MM.1S (cell line): ENCODE data around the gene RNF150.

Experiments
- DNase-seq: peaks from one replicate; pipeline ENCODE4 v3.0.0-alpha.2; 2015
- H2AFZ ChIP-seq: fragments of 300-600 bp; sonication (generic); 2 replicates; pipeline ENCODE4 v1.6.0; 2016; ENCODE audit warnings: antibody characterized with exemption, low read length
- H3F3A ChIP-seq: fragments of 300-600 bp; sonication (generic); 2 replicates; pipeline ENCODE4 v1.6.1; 2016; ENCODE audit warnings: mild to moderate bottlenecking, antibody characterized with exemption, low read length, moderate library complexity, mixed read lengths; ENCODE audit not compliant: insufficient read depth
- H3K27ac ChIP-seq: fragments of 300-600 bp; sonication (generic); 2 replicates; pipeline ENCODE4 v1.5.1; 2016; ENCODE audit warnings: mild to moderate bottlenecking, low read length
- H3K27me3 ChIP-seq: fragments of 300-600 bp; sonication (generic); replicated peaks from 2 replicates; pipeline ENCODE4 v1.6.0; 2016; ENCODE audit warnings: low read length; ENCODE audit not compliant: insufficient read depth
- H3K36me3 ChIP-seq: fragments of 300-600 bp; sonication (generic); replicated peaks from 2 replicates; pipeline ENCODE4 v1.6.1; 2016; ENCODE audit warnings: mild to moderate bottlenecking, low read length, mixed read lengths; ENCODE audit not compliant: insufficient read depth
- H3K4me1 ChIP-seq: fragments of 300-600 bp; sonication (generic); 2 replicates; pipeline ENCODE4 v1.6.1; 2016; ENCODE audit warnings: low read length, mixed read lengths
- H3K4me2 ChIP-seq: fragments of 300-600 bp; sonication (generic); 2 replicates; pipeline ENCODE4 v1.6.0; 2016; ENCODE audit warnings: low read depth, low read length
- H3K4me3 ChIP-seq: fragments of 300-600 bp; sonication (generic); 2 replicates; pipeline ENCODE4 v1.5.1; 2016; ENCODE audit warnings: low read length, mixed read lengths
- H3K79me2 ChIP-seq: fragments of 300-600 bp; sonication (generic); 2 replicates; pipeline ENCODE4 v1.6.1; 2016; ENCODE audit warnings: mixed run types, low read length, mixed read lengths
- H3K9ac ChIP-seq: fragments of 300-600 bp; sonication (generic); 2 replicates; pipeline ENCODE4 v1.6.1; 2016; ENCODE audit warnings: low read length, mixed read lengths
- H3K9me2 ChIP-seq: fragments of 300-600 bp; sonication (generic); replicated peaks from 2 replicates; pipeline ENCODE4 v1.6.1; 2016; ENCODE audit warnings: mild to moderate bottlenecking, low read length, mixed read lengths; ENCODE audit not compliant: insufficient read depth
- H3K9me3 ChIP-seq: fragments of 300-600 bp; sonication (generic); replicated peaks from 2 replicates; pipeline ENCODE4 v1.6.1; 2016; ENCODE audit warnings: mild to moderate bottlenecking, low read length, mixed read lengths; ENCODE audit not compliant: insufficient read depth
- H4K20me1 ChIP-seq: fragments of 300-600 bp; sonication (generic); 2 replicates; pipeline ENCODE4 v1.6.1; 2016; ENCODE audit warnings: mild to moderate bottlenecking, low read length, moderate library complexity, mixed read lengths; ENCODE audit not compliant: insufficient read depth
- EZH2 ChIP-seq: fragments of 300-600 bp; sonication (generic); optimal IDR thresholded peaks from 2 replicates; pipeline ENCODE3; 2017; ENCODE audit warnings: low read depth, mild to moderate bottlenecking, antibody characterized with exemption, low read length, mixed read lengths
- EZH2phosphoT487 ChIP-seq: fragments of 300-600 bp; sonication (generic); IDR thresholded peaks from 2 replicates; pipeline ENCODE4 v1.6.1; 2018; ENCODE audit warnings: antibody characterized with exemption, low read length
- TF ChIP-seq, protein P1 (sequence below): fragments of 300-600 bp; sonication (generic); IDR thresholded peaks from 2 replicates; pipeline ENCODE4 v1.5.1; 2016; ENCODE audit warnings: antibody characterized with exemption, low read length, mixed read lengths

Gene RNF150

DNA sequence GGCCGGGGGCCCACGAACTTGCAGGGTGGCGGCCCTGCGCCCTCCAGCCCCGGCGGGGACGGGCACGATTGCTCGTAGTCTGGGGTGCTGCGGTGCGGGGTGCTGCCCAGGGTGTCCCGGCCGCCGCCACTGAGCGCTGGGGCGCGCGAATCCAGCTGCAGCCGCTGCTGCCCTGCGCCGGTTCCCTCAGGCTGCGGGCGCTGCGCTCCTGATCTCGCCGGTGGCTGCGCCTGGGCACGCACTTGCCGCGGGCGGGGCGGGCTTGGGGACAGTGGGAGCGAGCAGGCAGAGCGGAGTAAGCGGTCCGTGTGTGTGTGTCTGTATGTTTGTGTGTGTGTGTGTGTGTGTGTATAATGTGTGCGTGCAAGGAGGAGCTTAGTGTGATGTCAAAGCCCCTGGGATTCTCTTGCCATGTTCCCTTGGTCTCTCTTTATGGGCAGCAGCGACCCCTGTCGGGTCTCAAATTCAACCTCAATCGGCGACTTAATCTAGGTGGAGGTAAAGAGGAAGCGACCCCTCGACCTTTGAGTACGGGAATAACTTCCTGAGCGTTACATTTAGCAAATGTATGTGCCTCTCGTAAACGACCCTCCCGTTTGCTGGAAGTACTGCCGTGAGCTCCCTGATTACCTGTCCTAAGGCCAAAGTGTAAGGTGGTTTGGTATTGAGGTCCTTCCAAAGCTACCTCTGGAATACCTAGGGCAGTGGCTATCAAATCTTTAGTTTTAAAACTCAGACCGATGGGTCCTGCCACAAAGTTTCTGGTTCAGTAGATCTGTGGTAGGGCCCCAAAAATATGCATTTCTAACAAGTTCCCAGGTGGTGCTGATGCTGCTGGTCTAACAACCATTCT lies at the start of gene RNF150:
Gene RNF150 (minus strand): TSS at position 324 of the 853 bp plus-strand sequence.
- Histone ChIP-seq H3K4me2 (peak within 1 kb of the TSS; percentile 91), H3K4me3 (peak within 1 kb of the TSS; percentile 82), H3K36me3 (no peaks in the 10 kb centered on the region), H3F3A (no peaks in the 10 kb centered on the region), H4K20me1 (no peaks in the 10 kb centered on the region), H3K9me3 (no peaks in the 10 kb centered on the region), H3K79me2 (no peaks in the 10 kb centered on the region), H3K9me2 (no peaks in the 10 kb centered on the region), H3K27me3 (no peaks in the 10 kb centered on the region), H2AFZ (peak within 1 kb of the TSS; percentile 69), H3K4me1 (no peaks in the 10 kb centered on the region), H3K27ac (no peak within 1 kb of the TSS), H3K9ac (peak within 1 kb of the TSS; percentile 49)
- TF ChIP-seq EZH2phosphoT487: no peak
- TF ChIP-seq EZH2: no peak
- TF ChIP-seq, protein P1, sequence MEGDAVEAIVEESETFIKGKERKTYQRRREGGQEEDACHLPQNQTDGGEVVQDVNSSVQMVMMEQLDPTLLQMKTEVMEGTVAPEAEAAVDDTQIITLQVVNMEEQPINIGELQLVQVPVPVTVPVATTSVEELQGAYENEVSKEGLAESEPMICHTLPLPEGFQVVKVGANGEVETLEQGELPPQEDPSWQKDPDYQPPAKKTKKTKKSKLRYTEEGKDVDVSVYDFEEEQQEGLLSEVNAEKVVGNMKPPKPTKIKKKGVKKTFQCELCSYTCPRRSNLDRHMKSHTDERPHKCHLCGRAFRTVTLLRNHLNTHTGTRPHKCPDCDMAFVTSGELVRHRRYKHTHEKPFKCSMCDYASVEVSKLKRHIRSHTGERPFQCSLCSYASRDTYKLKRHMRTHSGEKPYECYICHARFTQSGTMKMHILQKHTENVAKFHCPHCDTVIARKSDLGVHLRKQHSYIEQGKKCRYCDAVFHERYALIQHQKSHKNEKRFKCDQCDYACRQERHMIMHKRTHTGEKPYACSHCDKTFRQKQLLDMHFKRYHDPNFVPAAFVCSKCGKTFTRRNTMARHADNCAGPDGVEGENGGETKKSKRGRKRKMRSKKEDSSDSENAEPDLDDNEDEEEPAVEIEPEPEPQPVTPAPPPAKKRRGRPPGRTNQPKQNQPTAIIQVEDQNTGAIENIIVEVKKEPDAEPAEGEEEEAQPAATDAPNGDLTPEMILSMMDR: peak; percentile 70
- DNase-seq: peak; percentile 73

DNA sequence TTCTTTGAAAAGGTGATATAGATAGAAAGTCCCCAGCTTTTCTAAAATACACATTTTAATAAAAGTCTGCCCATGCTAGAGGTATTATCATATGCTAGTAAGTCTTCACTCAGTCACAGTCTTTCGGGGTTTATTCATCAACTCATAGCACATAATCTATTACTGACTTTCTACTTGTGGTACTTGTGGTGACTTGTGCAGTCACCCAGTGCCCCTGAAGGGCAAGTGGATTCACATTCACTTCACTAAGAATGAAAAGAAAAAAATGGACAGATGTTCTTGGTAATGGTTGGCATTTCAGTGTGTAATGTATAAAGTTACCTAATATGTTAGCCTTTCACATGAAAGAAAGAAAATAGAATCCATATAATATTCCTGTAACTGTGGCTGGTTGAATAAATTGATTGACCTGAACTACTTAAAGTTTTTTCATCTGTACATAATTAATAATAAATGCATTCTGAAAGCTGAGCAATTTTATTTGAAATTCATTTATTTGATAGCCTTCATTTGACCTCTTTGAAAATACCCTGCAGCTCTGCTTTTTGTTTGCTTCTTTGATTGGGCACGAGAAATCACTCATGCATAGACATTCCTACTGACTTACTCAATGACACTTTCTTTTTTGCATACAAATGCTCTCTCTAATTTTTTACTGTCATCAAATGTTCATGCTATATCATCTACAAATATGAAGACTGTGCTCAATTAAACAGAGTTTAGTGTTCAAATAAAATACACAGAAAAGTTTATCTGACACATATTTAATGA lies 47.9 kb upstream of the RNF150 start:
- Histone ChIP-seq H4K20me1 (no peaks in the 10 kb centered on the region), H3K9me3 (no peaks in the 10 kb centered on the region), H2AFZ (no peak overlapping the region), H3K4me2 (no peak overlapping the region), H3K9me2 (no peaks in the 10 kb centered on the region), H3K4me1 (no peaks in the 10 kb centered on the region), H3K27ac (no peak overlapping the region), H3K4me3 (no peak overlapping the region), H3K27me3 (no peaks in the 10 kb centered on the region), H3F3A (no peaks in the 10 kb centered on the region), H3K79me2 (no peaks in the 10 kb centered on the region), H3K9ac (no peak overlapping the region), H3K36me3 (no peaks in the 10 kb centered on the region)
- TF ChIP-seq EZH2: no peak
- TF ChIP-seq, protein P1: no peak
- no peak for TF ChIP-seq EZH2phosphoT487
- DNase-seq: no peak

DNA sequence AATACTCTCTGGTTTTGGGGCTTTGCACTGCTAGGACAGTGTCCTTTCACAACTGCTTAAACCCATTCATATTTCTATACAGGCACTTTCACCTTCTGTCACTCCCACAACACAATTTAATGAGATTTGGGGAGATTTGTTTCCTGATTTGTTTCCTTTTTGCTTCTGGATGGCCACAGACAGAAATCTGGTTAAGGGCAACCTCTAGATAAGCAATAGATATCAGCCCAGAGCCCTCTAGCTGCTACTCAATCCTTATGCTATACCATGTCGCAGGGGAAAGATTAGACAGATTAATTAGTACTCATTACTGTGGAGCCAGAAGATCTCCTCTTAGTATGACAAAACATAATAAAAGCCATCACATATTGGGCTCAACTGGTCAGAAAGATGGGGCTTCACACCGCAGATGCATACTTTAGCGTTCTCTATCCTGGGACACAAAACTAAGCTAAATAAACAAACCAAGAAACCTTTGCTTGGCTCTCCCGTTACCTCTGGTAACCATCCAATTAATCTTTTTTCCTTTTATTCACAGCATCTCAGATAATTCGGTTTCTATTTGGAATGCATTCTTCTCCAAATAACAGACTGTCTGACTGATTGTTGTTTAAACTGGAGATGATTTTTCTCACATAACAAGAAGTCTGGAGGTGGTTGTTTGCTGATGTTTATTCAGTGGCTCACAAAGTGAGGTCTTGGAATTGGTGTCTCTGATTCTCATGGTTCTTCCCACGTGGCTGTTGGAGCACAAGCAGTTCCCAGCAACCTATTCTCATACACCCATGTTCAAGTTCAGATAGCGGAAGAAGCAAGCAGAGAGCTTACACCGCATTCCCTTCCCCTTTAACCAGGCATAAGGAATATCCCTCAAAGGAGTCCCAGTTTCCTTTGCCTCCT lies 46.5 kb upstream of the RNF150 start:
- H3K79me2 ChIP-seq: no peaks in the 10 kb centered on the region
- no peak overlapping the region for H3K4me2 ChIP-seq
- H2AFZ ChIP-seq: no peak overlapping the region
- H3K4me1 ChIP-seq: no peaks in the 10 kb centered on the region
- H3K4me3 ChIP-seq: no peak overlapping the region
- no peaks in the 10 kb centered on the region for H3K36me3 ChIP-seq
- no peak for DNase-seq
- TF ChIP-seq EZH2 (no peak), EZH2phosphoT487 (no peak)
- TF ChIP-seq, protein P1: no peak
- no peaks in the 10 kb centered on the region for H3F3A ChIP-seq
- H3K27me3 ChIP-seq: no peaks in the 10 kb centered on the region
- H3K9me2 ChIP-seq: no peaks in the 10 kb centered on the region
- H3K9ac ChIP-seq: no peak overlapping the region
- H3K9me3 ChIP-seq: no peaks in the 10 kb centered on the region
- no peaks in the 10 kb centered on the region for H4K20me1 ChIP-seq
- no peak overlapping the region for H3K27ac ChIP-seq
